Liver (tissue), 9 donors: ENCODE results near the gene TEX36. TPM values are rescaled to one million over a fixed set of nuclear protein-coding genes. Genes with fewer than 3 reads are reported as not detected.

Source experiments
- DNase-seq: peaks from one replicate; pipeline ENCODE4 v3.0.0-alpha.2; 2017; ENCODE audit warnings: low spot score
- H3K27ac ChIP-seq, 2 donors: one replicate each; pipeline ENCODE4 v1.7.0; 2013; ENCODE audit warnings: inconsistent platforms in 2 of 2, low read length in 2 of 2, control low read depth in 1 of 2, low read depth in 1 of 2, mild to moderate bottlenecking in 1 of 2
- H3K27me3 ChIP-seq, 4 donors: one replicate each; pipeline versions ENCODE4 v1.6.1 to v1.7.0; 2013; ENCODE audit warnings: low read length in 3 of 4, inconsistent platforms in 1 of 4, mild to moderate bottlenecking in 1 of 4, moderate library complexity in 1 of 4; ENCODE audit not compliant: control insufficient read depth in 4 of 4, insufficient read depth in 4 of 4
- H3K36me3 ChIP-seq, 4 donors: one replicate each; pipeline versions ENCODE4 v1.6.1 to v1.7.0; 2013; ENCODE audit warnings: low read length in 3 of 4, mild to moderate bottlenecking in 3 of 4, low read depth in 1 of 4, moderate library complexity in 1 of 4; ENCODE audit not compliant: control insufficient read depth in 4 of 4, insufficient read depth in 3 of 4
- H3K4me1 ChIP-seq, 4 donors: one replicate each; pipeline versions ENCODE4 v1.6.1 to v1.7.0; 2013; ENCODE audit warnings: low read length in 3 of 4, mild to moderate bottlenecking in 3 of 4, moderate library complexity in 1 of 4; ENCODE audit not compliant: control insufficient read depth in 4 of 4, insufficient read depth in 4 of 4
- H3K4me3 ChIP-seq, 3 donors: one replicate each; pipeline versions ENCODE4 v1.6.1 to v1.7.0; 2013; ENCODE audit warnings: low read length in 3 of 3, control low read depth in 1 of 3, low read depth in 1 of 3, mild to moderate bottlenecking in 1 of 3
- H3K9ac ChIP-seq, 2 donors: one replicate each; pipeline ENCODE4 v1.7.0; 2013; ENCODE audit warnings: low read length in 2 of 2, mild to moderate bottlenecking in 2 of 2, moderate library complexity in 2 of 2, control low read depth in 1 of 2, low read depth in 1 of 2
- H3K9me3 ChIP-seq, 4 donors: one replicate each; pipeline versions ENCODE4 v1.6.1 to v1.7.0; 2013; ENCODE audit warnings: low read length in 3 of 4; ENCODE audit not compliant: control insufficient read depth in 4 of 4
- CTCF ChIP-seq: fragments of 150-350 bp; IDR thresholded peaks from 2 replicates; pipeline ENCODE4 v1.5.1; 2017; ENCODE audit warnings: improper control_type of control experiment, low read depth, low read length; ENCODE audit not compliant: missing input control
- FOXA1 ChIP-seq: IDR thresholded peaks from 2 replicates; pipeline ENCODE4 v1.6.1; 2016; ENCODE audit warnings: antibody characterized with exemption
- FOXA2 ChIP-seq: IDR thresholded peaks from 2 replicates; pipeline ENCODE4 v1.6.1; 2016; ENCODE audit warnings: antibody characterized with exemption
- HNF4A ChIP-seq, 2 donors: conservative IDR thresholded peaks; 2 replicates each; pipeline ENCODE4 v1.6.1; 2016; ENCODE audit warnings: antibody characterized with exemption in 2 of 2, mild to moderate bottlenecking in 2 of 2
- HNF4G ChIP-seq: IDR thresholded peaks from 2 replicates; pipeline ENCODE4 v1.6.1; 2016; ENCODE audit warnings: antibody characterized with exemption
- JUND ChIP-seq, 2 donors: IDR thresholded peaks; 2 replicates each; pipeline ENCODE4 v1.6.1; 2016; ENCODE audit warnings: antibody characterized with exemption in 2 of 2
- NR2F2 ChIP-seq: IDR thresholded peaks from 2 replicates; pipeline ENCODE4 v1.6.1; 2016; ENCODE audit warnings: antibody characterized with exemption
- SP1 ChIP-seq: IDR thresholded peaks from 2 replicates; pipeline ENCODE4 v1.6.1; 2018; ENCODE audit warnings: antibody characterized with exemption, mild to moderate bottlenecking
- TAF1 ChIP-seq: conservative IDR thresholded peaks from 2 replicates; pipeline ENCODE4 v1.6.1; 2016; ENCODE audit warnings: antibody characterized with exemption, mild to moderate bottlenecking
- YY1 ChIP-seq: IDR thresholded peaks from 2 replicates; pipeline ENCODE4 v1.6.1; 2016; ENCODE audit warnings: antibody characterized with exemption, mild to moderate bottlenecking
- WGBS: extraction: QIAGEN DNeasy Blood & Tissue Kit; methylation state at CpG from one replicate; pipeline ENCODE4 v1.1.7; 2013; 5-methylcytosine and 5-hydroxymethylcytosine counted together
- polyA plus RNA-seq, 2 donors: library from polyadenylated mRNA; stranded (reverse) in 1 of 2; unstranded in 1 of 2; fragments of 200-250 nt in 1 of 2; fragments of >200 nt in 1 of 2; fragmentation: Nextera tagmentation in 1 of 2; extraction: Ambion mirVana in 1 of 2; gene quantifications; one replicate each; pipeline versions ENCODE4 v1.2.1 to v1.2.3, GENCODE V29; 2013 to 2015
- total RNA-seq, 2 donors: library from RNA; depleted of rRNA; stranded (reverse); fragments of >200 nt; gene quantifications; one replicate each; pipeline ENCODE4 v1.2.3, GENCODE V29; 2014
- TF ChIP-seq, protein P1 (sequence below): IDR thresholded peaks from 2 replicates; pipeline ENCODE4 v1.6.1; 2016; ENCODE audit warnings: antibody characterized with exemption
- TF ChIP-seq, protein P2 (sequence below): IDR thresholded peaks from 2 replicates; pipeline ENCODE4 v1.6.1; 2016; ENCODE audit warnings: antibody characterized with exemption
- TF ChIP-seq, protein P3 (sequence below): IDR thresholded peaks from 2 replicates; pipeline ENCODE4 v1.6.1; 2016; ENCODE audit warnings: antibody characterized with exemption, mild to moderate bottlenecking
- donor health status: healthy.
- donor health status: healthy.
- donor health status: healthy.
- donor health status: healthy.
- donor health status: healthy.

Gene TEX36
- total and polyA plus RNA-seq, 4 donors: not detected

DNA sequence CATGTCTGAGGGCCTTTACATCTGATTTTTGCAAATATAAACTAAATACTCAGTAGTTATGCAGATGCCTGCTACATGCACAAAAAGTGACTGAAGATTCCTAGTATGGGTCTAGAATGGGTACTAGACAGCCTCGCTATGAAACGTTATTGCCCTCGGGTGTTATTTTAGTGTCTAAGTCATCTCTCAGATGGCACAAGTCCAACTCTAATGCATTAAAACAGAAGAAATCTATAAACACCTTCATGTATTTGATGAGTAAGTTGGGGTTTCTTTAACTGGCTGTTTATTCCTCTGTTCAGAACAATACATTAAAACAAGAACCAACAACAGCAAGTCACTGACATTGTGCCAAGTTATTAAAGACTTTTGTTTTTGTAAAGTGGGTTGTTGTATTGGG is 41.6 kb downstream of the TEX36 start:
- TF ChIP-seq SP1: no peak
- TF ChIP-seq TAF1: no peak
- TF ChIP-seq FOXA1: no peak
- no peak for TF ChIP-seq HNF4G
- no peak for TF ChIP-seq YY1
- TF ChIP-seq, protein P1, sequence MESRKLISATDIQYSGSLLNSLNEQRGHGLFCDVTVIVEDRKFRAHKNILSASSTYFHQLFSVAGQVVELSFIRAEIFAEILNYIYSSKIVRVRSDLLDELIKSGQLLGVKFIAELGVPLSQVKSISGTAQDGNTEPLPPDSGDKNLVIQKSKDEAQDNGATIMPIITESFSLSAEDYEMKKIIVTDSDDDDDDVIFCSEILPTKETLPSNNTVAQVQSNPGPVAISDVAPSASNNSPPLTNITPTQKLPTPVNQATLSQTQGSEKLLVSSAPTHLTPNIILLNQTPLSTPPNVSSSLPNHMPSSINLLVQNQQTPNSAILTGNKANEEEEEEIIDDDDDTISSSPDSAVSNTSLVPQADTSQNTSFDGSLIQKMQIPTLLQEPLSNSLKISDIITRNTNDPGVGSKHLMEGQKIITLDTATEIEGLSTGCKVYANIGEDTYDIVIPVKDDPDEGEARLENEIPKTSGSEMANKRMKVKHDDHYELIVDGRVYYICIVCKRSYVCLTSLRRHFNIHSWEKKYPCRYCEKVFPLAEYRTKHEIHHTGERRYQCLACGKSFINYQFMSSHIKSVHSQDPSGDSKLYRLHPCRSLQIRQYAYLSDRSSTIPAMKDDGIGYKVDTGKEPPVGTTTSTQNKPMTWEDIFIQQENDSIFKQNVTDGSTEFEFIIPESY: no peak
- TF ChIP-seq JUND (IDR thresholded peaks at IDR 0.05): no peak
- TF ChIP-seq CTCF: no peak
- TF ChIP-seq, protein P2, sequence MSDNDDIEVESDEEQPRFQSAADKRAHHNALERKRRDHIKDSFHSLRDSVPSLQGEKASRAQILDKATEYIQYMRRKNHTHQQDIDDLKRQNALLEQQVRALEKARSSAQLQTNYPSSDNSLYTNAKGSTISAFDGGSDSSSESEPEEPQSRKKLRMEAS: no peak
- no peak for TF ChIP-seq FOXA2
- TF ChIP-seq NR2F2: no peak
- TF ChIP-seq, protein P3, sequence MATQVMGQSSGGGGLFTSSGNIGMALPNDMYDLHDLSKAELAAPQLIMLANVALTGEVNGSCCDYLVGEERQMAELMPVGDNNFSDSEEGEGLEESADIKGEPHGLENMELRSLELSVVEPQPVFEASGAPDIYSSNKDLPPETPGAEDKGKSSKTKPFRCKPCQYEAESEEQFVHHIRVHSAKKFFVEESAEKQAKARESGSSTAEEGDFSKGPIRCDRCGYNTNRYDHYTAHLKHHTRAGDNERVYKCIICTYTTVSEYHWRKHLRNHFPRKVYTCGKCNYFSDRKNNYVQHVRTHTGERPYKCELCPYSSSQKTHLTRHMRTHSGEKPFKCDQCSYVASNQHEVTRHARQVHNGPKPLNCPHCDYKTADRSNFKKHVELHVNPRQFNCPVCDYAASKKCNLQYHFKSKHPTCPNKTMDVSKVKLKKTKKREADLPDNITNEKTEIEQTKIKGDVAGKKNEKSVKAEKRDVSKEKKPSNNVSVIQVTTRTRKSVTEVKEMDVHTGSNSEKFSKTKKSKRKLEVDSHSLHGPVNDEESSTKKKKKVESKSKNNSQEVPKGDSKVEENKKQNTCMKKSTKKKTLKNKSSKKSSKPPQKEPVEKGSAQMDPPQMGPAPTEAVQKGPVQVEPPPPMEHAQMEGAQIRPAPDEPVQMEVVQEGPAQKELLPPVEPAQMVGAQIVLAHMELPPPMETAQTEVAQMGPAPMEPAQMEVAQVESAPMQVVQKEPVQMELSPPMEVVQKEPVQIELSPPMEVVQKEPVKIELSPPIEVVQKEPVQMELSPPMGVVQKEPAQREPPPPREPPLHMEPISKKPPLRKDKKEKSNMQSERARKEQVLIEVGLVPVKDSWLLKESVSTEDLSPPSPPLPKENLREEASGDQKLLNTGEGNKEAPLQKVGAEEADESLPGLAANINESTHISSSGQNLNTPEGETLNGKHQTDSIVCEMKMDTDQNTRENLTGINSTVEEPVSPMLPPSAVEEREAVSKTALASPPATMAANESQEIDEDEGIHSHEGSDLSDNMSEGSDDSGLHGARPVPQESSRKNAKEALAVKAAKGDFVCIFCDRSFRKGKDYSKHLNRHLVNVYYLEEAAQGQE: no peak
- peaks cover 0 to 2% (median 0%) of the 10 kb centered on the region in 4 donors for H3K9me3 ChIP-seq
- H3K27me3 ChIP-seq: peaks cover 0 to 2% (median 0%) of the 10 kb centered on the region in 4 donors
- WGBS: 79% methylated on average over 3 of the region's 3 CpGs
- H3K9ac ChIP-seq: no peak overlapping the region
- no peaks in the 10 kb centered on the region for H3K36me3 ChIP-seq
- H3K4me1 ChIP-seq: no peaks in the 10 kb centered on the region
- H3K4me3 ChIP-seq: no peak overlapping the region
- H3K27ac ChIP-seq: no peak overlapping the region
- DNase-seq: no peak

DNA sequence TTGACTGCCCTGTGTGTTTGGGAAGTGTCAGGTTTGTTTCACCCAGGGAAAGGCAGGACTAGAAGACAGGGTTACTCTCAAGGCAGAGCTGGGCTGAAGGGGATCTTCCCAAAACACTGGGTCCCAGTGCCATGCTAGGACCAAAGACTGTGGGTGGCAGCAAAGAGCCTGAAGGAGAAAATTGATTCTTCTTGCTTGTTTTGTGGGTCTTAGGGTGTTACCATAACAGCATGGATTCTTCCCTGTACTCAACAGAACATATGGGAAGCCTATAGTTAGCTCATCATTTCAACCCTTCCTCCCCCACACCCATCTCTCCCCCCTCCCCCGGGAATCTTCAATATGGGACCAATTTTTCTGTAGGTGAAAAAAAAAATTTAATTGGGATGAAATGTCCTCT is 42.3 kb downstream of the TEX36 start:
- 70% methylated on average over 1 of the region's 1 CpG for WGBS
- Histone ChIP-seq H3K27me3 (peaks cover 0 to 2% (median 0%) of the 10 kb centered on the region in 4 donors), H3K27ac (no peak overlapping the region), H3K36me3 (no peaks in the 10 kb centered on the region), H3K4me1 (no peaks in the 10 kb centered on the region), H3K9me3 (no peaks in the 10 kb centered on the region), H3K9ac (no peak overlapping the region), H3K4me3 (no peak overlapping the region)
- DNase-seq: no peak
- TF ChIP-seq SP1 (no peak), YY1 (no peak), HNF4A (conservative IDR thresholded peaks at IDR 0.05) (no peak), CTCF (no peak), FOXA1 (no peak), TAF1 (no peak)
- TF ChIP-seq, protein P3: no peak
